ENCODE measurements around the gene TAX1BP1. TPM values are rescaled to one million over a fixed set of nuclear protein-coding genes. Genes with fewer than 3 reads are reported as not detected.

The TAX1BP1 gene
- polyA plus RNA-seq, 1 donor (not counting 4 experiments of a cell fraction or from before 2014, with no cell fraction given): 102 TPM

- Histone ChIP-seq H3K4me2 (ENCODE audit: control insufficient read depth, extremely low read depth, insufficient read depth, low read depth, low read length) (no peak overlapping the region), H2AFZ (ENCODE audit: control insufficient read depth, low read length) (no peak overlapping the region)
Observed at GRCh38 chr7:27763983-27764508, 24.1 kb downstream of the TAX1BP1 start.

GRCh38 chr7:27765841-27766240 lies 25.9 kb downstream of the TAX1BP1 start:
- dilution Hi-C loops (cut with MboI; ENCODE audit: extremely low pct_ligation_motif_present, low sequenced_read_pairs): no loop called here
- FAIRE-seq: no peak
- H3K4me3 ChIP-seq (ENCODE audit: control insufficient read depth in 2 of 3, extremely low read depth in 1 of 3, insufficient read depth in 2 of 3, low read depth in 1 of 3, low read length in 3 of 3): no peak overlapping the region
- H3K4me2 ChIP-seq (ENCODE audit: control insufficient read depth, extremely low read depth, insufficient read depth, low read depth, low read length): no peak overlapping the region
- H3K9me1 ChIP-seq (ENCODE audit: control insufficient read depth, extremely low read depth, insufficient read depth, low read length): no peaks in the 10 kb centered on the region
- H3K4me1 ChIP-seq (ENCODE audit: control insufficient read depth, extremely low read depth, insufficient read depth, low read length): peaks cover 7% of the 10 kb centered on the region
- TF ChIP-seq CTCF (optimal IDR thresholded peaks at IDR 0.05 in 1 of 3, IDR thresholded peaks at IDR 0.05 in 1 of 3, conservative IDR thresholded peaks at IDR 0.05 in 1 of 3; ENCODE audit: extremely low read depth in 1 of 3, insufficient read depth in 2 of 3, low read length in 3 of 3): no peak
- H3K27ac ChIP-seq (ENCODE audit: control insufficient read depth, insufficient read depth, low read length): no peak overlapping the region
- no peaks in the 10 kb centered on the region for H4K20me1 ChIP-seq (ENCODE audit: control insufficient read depth, extremely low read depth, insufficient read depth, low read length)
- no peaks in the 10 kb centered on the region for H3K27me3 ChIP-seq (ENCODE audit: control insufficient read depth, extremely low read depth, insufficient read depth, low read length)
- H2AFZ ChIP-seq (ENCODE audit: control insufficient read depth, low read length): no peak overlapping the region
- H3K9me3 ChIP-seq (ENCODE audit: control insufficient read depth, low read depth, low read length): no peaks in the 10 kb centered on the region
- H3K9ac ChIP-seq (ENCODE audit: control insufficient read depth, extremely low read depth, insufficient read depth, low read length): no peak overlapping the region
- peaks cover 14% of the 10 kb centered on the region for H3K79me2 ChIP-seq (ENCODE audit: control insufficient read depth, insufficient read depth, low read length)
- H3K36me3 ChIP-seq (ENCODE audit: control insufficient read depth in 2 of 2, extremely low read depth in 1 of 2, insufficient read depth in 2 of 2, low read length in 2 of 2): peaks cover 0 to 2% of the 10 kb centered on the region in 2 experiments
- DNase-seq (ENCODE audit: low read depth, low spot score): no peak

More at GRCh38 chr7:27763983-27764508, 24.1 kb downstream of the TAX1BP1 start:
- TF ChIP-seq EZH2 (IDR thresholded peaks at IDR 0.05; ENCODE audit: low read length): no peak
- TF ChIP-seq CTCF (optimal IDR thresholded peaks at IDR 0.05 in 1 of 3, IDR thresholded peaks at IDR 0.05 in 1 of 3, conservative IDR thresholded peaks at IDR 0.05 in 1 of 3; ENCODE audit: extremely low read depth in 1 of 3, insufficient read depth in 2 of 3, low read length in 3 of 3): no peak
- H4K20me1 ChIP-seq (ENCODE audit: control insufficient read depth, extremely low read depth, insufficient read depth, low read length): no peaks in the 10 kb centered on the region
- no peaks in the 10 kb centered on the region for H3K9me1 ChIP-seq (ENCODE audit: control insufficient read depth, extremely low read depth, insufficient read depth, low read length)
- H3K9ac ChIP-seq (ENCODE audit: control insufficient read depth, extremely low read depth, insufficient read depth, low read length): no peak overlapping the region
- no peaks in the 10 kb centered on the region for H3K27me3 ChIP-seq (ENCODE audit: control insufficient read depth, extremely low read depth, insufficient read depth, low read length)
- FAIRE-seq (peak; percentile 26), DNase-seq (ENCODE audit: low read depth, low spot score) (no peak)
- dilution Hi-C loops (cut with MboI; ENCODE audit: extremely low pct_ligation_motif_present, low sequenced_read_pairs): no loop called here
- H3K36me3 ChIP-seq (ENCODE audit: control insufficient read depth in 2 of 2, extremely low read depth in 1 of 2, insufficient read depth in 2 of 2, low read length in 2 of 2): peaks cover 0 to 2% of the 10 kb centered on the region in 2 experiments
- H3K79me2 ChIP-seq (ENCODE audit: control insufficient read depth, insufficient read depth, low read length): peaks cover 17% of the 10 kb centered on the region
- no peaks in the 10 kb centered on the region for H3K9me3 ChIP-seq (ENCODE audit: control insufficient read depth, low read depth, low read length)
- H3K4me1 ChIP-seq (ENCODE audit: control insufficient read depth, extremely low read depth, insufficient read depth, low read length): no peaks in the 10 kb centered on the region
- H3K4me3 ChIP-seq (ENCODE audit: control insufficient read depth in 2 of 3, extremely low read depth in 1 of 3, insufficient read depth in 2 of 3, low read depth in 1 of 3, low read length in 3 of 3): no peak overlapping the region
- no peak overlapping the region for H3K27ac ChIP-seq (ENCODE audit: control insufficient read depth, insufficient read depth, low read length)
